Neuron (in vitro differentiated cells): ENCODE results near the gene VMP1.

Experiments used
- H2AFZ ChIP-seq: one replicate; pipeline ENCODE4 v1.6.1; 2013; ENCODE audit warnings: low read depth, mild to moderate bottlenecking, inconsistent platforms, low read length, moderate library complexity
- H3K27me3 ChIP-seq: one replicate; pipeline ENCODE4 v1.6.1; 2013; ENCODE audit warnings: low read length; ENCODE audit not compliant: insufficient read depth
- H3K36me3 ChIP-seq: one replicate; pipeline ENCODE4 v1.6.1; 2013; ENCODE audit warnings: low read length; ENCODE audit not compliant: insufficient read depth
- H3K4me1 ChIP-seq: one replicate; pipeline ENCODE4 v1.6.1; 2013; ENCODE audit warnings: low read length; ENCODE audit not compliant: insufficient read depth
- H3K4me3 ChIP-seq: 2 replicates; pipeline ENCODE4 v1.5.1; 2013; ENCODE audit warnings: mild to moderate bottlenecking, low read length, moderate library complexity
- H3K9me3 ChIP-seq: one replicate; pipeline ENCODE4 v1.6.1; 2013; ENCODE audit warnings: low read length

VMP1 gene

DNA sequence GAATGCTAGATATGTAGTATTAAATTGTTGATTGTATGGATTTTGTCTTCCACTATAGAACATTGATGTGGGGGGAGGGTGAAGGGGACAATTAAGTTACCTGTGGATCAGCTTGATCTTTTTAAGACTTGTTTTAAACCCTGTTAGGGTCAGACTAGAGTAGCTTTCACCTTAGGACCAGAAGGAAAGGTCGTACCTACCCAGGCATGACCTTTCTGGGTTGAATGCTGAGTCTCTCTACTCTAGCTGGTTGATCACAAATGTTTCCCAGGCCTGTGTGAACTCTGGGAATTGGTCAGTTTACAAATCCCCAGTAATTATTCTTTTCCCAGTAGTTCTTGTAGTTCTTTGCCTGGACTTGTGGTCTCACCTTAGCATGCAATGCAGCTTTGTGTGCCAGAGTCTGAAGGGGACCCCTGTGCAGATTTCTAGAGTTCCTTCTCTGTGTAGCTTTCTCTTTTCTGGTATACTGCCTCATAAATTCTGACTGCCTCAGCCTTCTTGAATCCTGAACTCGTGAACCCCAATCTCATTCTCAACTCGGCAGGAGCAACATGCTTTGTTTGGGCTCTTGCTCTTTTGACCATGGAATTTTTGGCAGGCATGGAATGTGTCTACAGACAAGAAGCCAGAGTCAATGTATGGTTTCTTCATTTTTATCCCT is 54.1 kb downstream of the VMP1 start:
- Histone ChIP-seq H3K27me3 (no peaks in the 10 kb centered on the region), H2AFZ (no peak overlapping the region), H3K4me3 (peak overlapping the region; percentile 7), H3K36me3 (peaks cover 7% of the 10 kb centered on the region), H3K4me1 (peaks cover 40% of the 10 kb centered on the region), H3K9me3 (peaks cover 6% of the 10 kb centered on the region)

DNA sequence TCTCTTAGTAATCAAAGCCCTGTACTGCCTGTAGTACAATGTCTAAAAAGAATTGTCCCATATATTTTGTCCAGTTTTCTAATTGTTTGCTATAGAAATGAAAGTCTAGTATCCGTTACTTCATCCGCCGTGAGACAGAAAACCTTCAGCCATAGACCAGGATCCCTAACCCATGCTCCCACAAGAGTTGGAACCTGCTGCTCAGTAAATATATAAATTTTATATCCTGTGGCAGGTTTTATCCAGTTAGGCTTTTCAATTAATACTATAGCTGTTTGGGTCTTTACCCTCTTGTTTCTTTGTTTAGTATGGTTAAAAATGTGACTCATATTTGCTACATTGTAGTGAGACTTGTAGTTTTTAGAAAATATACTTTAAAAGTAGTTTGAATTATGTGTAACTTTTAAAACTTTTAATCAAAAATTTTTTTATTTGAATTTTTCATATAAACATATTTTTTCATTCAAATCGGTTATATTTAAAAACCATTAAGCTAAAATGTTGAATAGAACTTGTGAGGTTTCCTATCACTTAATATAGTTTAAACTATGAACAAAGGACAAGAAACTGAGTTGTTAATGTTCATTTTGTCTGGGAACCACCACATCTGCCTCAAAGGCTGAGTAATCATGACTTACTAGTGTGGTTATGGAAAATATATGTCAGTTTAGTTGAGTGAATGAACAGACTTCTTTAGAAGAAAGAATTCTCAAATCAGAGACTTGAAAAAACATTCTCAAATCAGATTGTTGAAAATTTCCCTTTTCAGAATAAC is 54.8 kb downstream of the VMP1 start:
- Histone ChIP-seq H3K4me1 (peaks cover 35% of the 10 kb centered on the region), H3K36me3 (peaks cover 7% of the 10 kb centered on the region), H3K4me3 (peak overlapping the region; percentile 7), H2AFZ (no peak overlapping the region), H3K9me3 (peaks cover 6% of the 10 kb centered on the region), H3K27me3 (no peaks in the 10 kb centered on the region)

DNA sequence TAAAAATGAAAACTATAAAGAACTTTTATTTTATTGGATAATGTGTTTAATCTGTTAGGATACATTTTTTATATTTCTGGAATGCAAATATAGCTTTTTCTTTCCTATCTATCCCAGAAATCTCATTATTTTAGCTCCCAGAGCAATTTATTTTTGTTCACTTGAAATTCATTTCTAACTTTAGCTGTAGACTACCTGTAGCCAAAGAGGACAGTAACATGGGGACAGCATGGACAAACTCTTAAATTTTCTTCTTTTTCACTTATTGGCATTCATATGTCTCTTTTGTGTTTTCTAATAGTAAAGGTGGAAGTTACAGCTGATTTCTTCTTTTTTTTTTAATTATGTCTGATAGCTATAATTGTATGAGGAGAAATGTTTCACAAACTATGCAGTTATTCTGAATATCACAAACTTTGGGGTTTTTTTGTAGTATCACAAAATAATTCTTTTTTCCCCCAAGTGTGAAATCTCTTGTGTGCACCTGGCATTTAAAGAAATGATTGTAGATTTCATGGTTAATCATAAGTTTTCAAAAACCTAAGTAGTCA is 55.4 kb downstream of the VMP1 start:
- Histone ChIP-seq H3K36me3 (peaks cover 7% of the 10 kb centered on the region), H3K9me3 (peaks cover 6% of the 10 kb centered on the region), H3K4me3 (no peak overlapping the region), H3K4me1 (peaks cover 35% of the 10 kb centered on the region), H3K27me3 (no peaks in the 10 kb centered on the region), H2AFZ (no peak overlapping the region)

DNA sequence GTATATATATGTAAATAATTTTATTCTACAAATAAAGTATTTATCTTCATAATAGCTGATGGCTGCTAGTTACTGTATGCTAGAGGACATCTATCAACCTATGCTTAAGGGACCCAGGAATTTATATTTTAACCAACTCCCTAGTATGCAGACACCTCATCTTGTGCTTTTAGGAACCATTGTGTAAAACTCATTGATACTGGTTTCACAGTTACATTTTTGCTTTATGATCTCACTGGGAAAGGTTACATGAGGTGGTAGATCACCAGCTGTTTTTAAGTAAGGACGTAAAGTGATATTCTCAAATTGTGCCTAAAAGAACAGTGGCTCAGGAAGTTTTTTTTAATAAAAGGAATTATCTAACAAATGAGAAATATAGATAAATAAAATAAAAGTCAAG is 56.4 kb downstream of the VMP1 start:
- peaks cover 7% of the 10 kb centered on the region for H3K36me3 ChIP-seq
- no peaks in the 10 kb centered on the region for H3K27me3 ChIP-seq
- H3K4me1 ChIP-seq, result peaks cover 35% of the 10 kb centered on the region
- H2AFZ ChIP-seq, result no peak overlapping the region
- peaks cover 5% of the 10 kb centered on the region for H3K9me3 ChIP-seq
- no peak overlapping the region for H3K4me3 ChIP-seq

DNA sequence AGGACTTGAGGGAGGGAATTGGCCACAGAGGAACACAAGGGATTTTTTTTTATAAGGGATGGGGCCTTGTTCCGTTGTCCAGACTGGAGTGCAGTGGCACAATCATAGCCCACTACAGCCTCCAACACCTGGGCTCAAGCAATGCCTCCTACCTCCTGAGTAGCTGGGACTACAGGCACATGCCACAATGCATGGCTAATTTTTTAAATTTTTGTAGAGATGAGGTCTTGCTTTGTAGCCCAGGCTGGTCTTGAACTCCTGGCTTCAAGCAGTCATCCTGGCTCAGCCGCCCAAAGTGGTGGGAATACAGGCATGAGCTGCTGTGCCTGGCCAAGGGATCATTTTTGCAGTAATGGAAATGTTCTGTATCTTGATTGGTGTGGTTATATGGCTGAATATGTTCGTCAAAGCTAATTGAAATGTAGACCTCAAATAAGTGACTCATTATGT is 56.9 kb downstream of the VMP1 start:
- peaks cover 35% of the 10 kb centered on the region for H3K4me1 ChIP-seq
- H3K9me3 ChIP-seq, result peaks cover 4% of the 10 kb centered on the region
- no peaks in the 10 kb centered on the region for H3K27me3 ChIP-seq
- H2AFZ ChIP-seq, result no peak overlapping the region
- no peak overlapping the region for H3K4me3 ChIP-seq
- H3K36me3 ChIP-seq, result peaks cover 7% of the 10 kb centered on the region

DNA sequence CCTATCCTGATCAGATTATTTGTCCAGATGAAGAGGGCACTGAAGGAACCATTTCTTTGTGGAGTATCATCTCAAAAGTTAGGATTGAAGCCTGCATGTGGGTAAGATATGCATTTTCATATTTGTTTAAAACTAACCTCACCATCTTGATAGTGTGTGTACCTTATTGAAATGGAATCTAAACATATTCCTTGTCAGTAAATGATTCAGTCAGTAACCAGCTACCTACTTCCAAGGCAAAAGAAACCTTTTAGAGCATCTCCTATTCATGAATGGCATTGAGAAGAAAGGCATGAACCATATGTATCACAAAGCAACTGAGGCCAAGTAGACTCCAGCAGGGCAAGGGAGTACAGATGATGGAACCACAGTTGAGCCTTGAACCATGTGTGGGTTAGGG is 57.6 kb downstream of the VMP1 start:
- Histone ChIP-seq H3K27me3 (no peaks in the 10 kb centered on the region), H3K4me3 (no peak overlapping the region), H3K36me3 (peaks cover 7% of the 10 kb centered on the region), H2AFZ (no peak overlapping the region), H3K4me1 (peaks cover 35% of the 10 kb centered on the region), H3K9me3 (peaks cover 2% of the 10 kb centered on the region)

DNA sequence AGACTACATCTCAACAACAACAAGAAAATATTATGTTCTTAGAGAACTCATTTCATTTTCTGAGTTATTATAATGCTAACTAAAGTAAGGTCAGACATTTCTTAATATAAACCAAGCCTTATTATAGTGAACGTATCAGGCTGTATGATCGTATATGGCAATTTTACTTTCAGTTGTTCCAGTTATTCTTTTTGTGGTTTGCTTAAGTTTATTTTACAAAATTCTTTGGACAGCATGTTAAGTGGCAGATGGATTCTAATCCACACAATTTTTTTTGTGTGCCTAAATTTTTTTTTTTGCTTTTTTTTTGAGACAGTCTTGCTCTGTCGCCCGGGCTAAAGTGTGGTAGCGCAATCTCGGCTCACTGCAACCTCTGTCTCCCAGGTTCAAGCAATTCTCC is 59.0 kb downstream of the VMP1 start:
- H3K4me3 ChIP-seq, result no peak overlapping the region
- peaks cover 2% of the 10 kb centered on the region for H3K9me3 ChIP-seq
- no peaks in the 10 kb centered on the region for H3K27me3 ChIP-seq
- peaks cover 29% of the 10 kb centered on the region for H3K4me1 ChIP-seq
- peaks cover 7% of the 10 kb centered on the region for H3K36me3 ChIP-seq
- H2AFZ ChIP-seq, result no peak overlapping the region

DNA sequence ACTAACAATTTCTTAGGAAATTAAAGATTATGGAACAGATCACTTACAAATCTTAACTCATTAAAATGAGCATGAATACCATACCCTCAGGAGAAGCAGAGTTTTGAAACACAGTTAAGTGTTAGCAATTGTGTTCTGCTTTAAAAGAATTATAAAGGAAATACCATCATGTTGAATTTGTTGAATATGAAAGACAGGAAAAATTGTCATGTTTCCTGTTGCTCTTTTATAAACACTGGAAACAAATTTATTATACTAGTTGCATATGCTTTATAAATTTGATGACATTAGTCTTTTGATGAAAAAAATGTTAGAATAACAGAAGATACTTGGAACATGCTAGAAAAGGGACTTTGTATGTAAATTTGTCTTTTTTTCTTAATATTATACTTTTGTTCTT is 59.7 kb downstream of the VMP1 start:
- H3K27me3 ChIP-seq, result no peaks in the 10 kb centered on the region
- H3K4me3 ChIP-seq, result no peak overlapping the region
- H3K4me1 ChIP-seq, result peaks cover 22% of the 10 kb centered on the region
- H3K9me3 ChIP-seq, result peaks cover 2% of the 10 kb centered on the region
- no peak overlapping the region for H2AFZ ChIP-seq
- peaks cover 7% of the 10 kb centered on the region for H3K36me3 ChIP-seq

DNA sequence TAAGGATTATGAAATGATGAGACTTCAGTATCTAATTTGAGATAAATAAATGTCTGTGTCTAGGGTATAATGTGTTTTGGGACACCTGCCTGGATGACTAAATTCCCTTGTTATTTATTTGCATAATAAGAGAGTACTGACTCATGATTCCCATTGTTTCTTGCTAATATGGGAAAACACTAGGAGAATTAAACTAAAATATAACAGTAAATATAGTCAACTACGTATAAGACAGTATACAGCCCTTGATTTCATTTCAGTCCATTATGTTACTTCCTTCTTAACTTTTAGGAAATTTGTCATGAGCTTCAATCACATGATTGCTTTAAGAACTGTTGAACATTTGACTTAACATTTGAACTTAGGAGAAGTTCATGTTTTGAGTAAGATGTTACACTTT is 62.4 kb downstream of the VMP1 start:
- H3K9me3 ChIP-seq, result peaks cover 2% of the 10 kb centered on the region
- H3K4me1 ChIP-seq, result no peaks in the 10 kb centered on the region
- no peaks in the 10 kb centered on the region for H3K27me3 ChIP-seq
- H3K4me3 ChIP-seq, result no peak overlapping the region
- H3K36me3 ChIP-seq, result peaks cover 19% of the 10 kb centered on the region
- H2AFZ ChIP-seq, result no peak overlapping the region

DNA sequence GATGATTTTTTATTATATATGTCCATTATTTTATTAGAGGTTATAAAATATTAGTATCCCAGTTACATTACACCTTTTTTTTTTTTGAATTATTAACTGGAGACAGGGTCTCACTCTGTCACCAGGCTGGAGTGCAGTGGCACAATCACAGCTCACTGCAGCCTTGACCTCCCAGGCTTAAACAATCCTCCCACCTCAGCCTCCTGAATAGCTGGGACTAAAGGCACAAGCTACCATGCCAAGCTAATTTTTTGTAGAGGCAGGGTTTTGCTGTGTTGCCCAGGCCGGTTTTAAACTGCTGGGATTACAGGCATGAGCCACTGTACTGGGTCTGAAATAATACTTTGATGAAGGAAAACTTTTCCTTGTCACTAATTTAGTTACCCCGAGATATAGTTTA is 63.6 kb downstream of the VMP1 start:
- Histone ChIP-seq H3K36me3 (peaks cover 20% of the 10 kb centered on the region), H3K4me1 (no peaks in the 10 kb centered on the region), H3K9me3 (peaks cover 2% of the 10 kb centered on the region), H2AFZ (no peak overlapping the region), H3K27me3 (no peaks in the 10 kb centered on the region), H3K4me3 (no peak overlapping the region)

DNA sequence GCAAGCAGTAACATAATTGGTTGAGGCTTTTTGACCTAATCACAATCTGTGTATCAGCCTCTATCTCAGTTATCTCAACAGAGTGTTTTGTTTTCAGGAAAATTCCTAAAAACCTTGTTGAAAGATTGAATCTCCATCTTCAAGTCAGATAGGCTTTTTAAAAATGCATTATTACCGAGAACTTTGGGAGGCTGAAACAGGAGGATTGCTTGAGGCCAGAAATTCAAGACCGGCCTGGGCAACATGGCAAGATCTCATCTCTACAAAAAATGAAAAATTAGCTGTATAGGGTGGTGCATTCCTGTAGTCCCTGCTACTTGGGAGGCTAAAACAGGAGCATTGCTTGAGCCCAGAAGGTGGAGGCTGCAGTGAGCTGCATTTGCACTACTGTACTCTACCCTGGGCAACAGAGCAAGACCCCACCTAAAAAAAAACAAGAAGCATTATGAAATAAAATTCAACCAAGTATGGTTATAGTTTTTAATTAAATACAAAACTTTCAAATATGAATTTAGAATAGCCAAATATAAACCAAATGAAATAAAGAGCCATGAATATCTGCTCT is 68.4 kb downstream of the VMP1 start:
- H2AFZ ChIP-seq, result no peak overlapping the region
- H3K36me3 ChIP-seq, result peaks cover 40% of the 10 kb centered on the region
- H3K27me3 ChIP-seq, result no peaks in the 10 kb centered on the region
- H3K4me1 ChIP-seq, result no peaks in the 10 kb centered on the region
- no peak overlapping the region for H3K4me3 ChIP-seq
- peaks cover 5% of the 10 kb centered on the region for H3K9me3 ChIP-seq

DNA sequence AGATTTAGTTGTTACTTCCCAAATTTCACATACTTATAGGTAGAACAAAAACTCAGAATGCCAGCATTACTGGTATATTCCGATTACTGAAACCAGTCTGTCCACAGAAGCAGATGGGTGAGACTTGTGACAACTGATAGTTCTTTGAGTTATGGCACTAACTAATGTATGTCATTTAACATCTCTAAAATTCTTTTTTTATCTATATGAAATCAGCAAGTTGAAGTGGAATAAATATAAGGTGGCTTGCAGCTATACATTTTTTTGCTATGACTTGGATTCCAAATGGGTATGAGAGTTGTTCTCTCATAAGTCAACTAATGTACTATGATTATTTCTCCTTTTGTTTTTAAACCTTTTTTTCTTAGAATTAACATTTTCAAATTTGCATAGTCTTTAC is 69.1 kb downstream of the VMP1 start:
- Histone ChIP-seq H3K27me3 (no peaks in the 10 kb centered on the region), H3K4me1 (no peaks in the 10 kb centered on the region), H3K36me3 (peaks cover 40% of the 10 kb centered on the region), H3K4me3 (no peak overlapping the region), H3K9me3 (peaks cover 5% of the 10 kb centered on the region), H2AFZ (no peak overlapping the region)

DNA sequence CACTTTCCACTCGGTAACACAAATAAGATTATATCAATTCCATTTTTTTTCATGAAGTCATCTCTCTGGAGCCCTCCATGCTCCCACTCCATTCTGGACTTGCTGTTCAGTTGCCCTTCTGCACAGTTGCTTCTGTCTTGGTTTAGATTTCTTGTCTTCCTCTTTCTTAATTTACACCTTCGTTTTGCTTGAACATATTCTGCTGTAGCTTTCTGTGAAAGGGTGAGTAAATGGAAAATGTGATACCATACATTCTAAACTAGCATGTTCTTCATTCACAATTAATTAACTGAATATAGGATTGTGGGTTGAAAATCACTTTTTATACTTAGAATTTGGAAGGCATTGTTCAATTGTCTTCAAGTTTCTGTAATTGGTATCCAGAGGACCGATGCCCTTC is 69.6 kb downstream of the VMP1 start:
- Histone ChIP-seq H3K27me3 (no peaks in the 10 kb centered on the region), H3K4me1 (no peaks in the 10 kb centered on the region), H3K4me3 (no peak overlapping the region), H2AFZ (no peak overlapping the region), H3K9me3 (peaks cover 5% of the 10 kb centered on the region), H3K36me3 (peaks cover 40% of the 10 kb centered on the region)
